GM19240 (cell line): ENCODE data around the gene DPYSL4.

Experiments used
- DNase-seq: peaks from one replicate; pipeline ENCODE4 v3.0.0; 2011; ENCODE audit warnings: low spot score; ENCODE audit not compliant: insufficient read length

Gene DPYSL4

GRCh38 chr10:132195366-132196075 lies 8.8 kb downstream of the DPYSL4 start:
- no peak for DNase-seq

- DNase-seq: no peak
Measured at GRCh38 chr10:132196178-132197113, 9.7 kb downstream of the DPYSL4 start.

- DNase-seq: no peak
Measured at GRCh38 chr10:132197271-132198067, 10.7 kb downstream of the DPYSL4 start.

GRCh38 chr10:132198068-132198370 lies 11.3 kb downstream of the DPYSL4 start:
- DNase-seq: no peak

GRCh38 chr10:132198381-132199181 lies 11.8 kb downstream of the DPYSL4 start:
- DNase-seq: no peak

GRCh38 chr10:132199268-132199853 lies 12.6 kb downstream of the DPYSL4 start:
- no peak for DNase-seq

- no peak for DNase-seq
Measured at GRCh38 chr10:132199854-132200311, 13.1 kb downstream of the DPYSL4 start.

- no peak for DNase-seq
Measured at GRCh38 chr10:132200344-132201110, 13.8 kb downstream of the DPYSL4 start.

GRCh38 chr10:132201111-132201969 lies 14.6 kb downstream of the DPYSL4 start:
- DNase-seq: no peak

- DNase-seq: no peak
Measured at GRCh38 chr10:132202070-132202970, 15.6 kb downstream of the DPYSL4 start.

GRCh38 chr10:132203256-132204077 lies 16.7 kb downstream of the DPYSL4 start:
- DNase-seq: no peak

GRCh38 chr10:132204078-132204780 lies 17.5 kb downstream of the DPYSL4 start:
- no peak for DNase-seq

GRCh38 chr10:132204781-132205473 lies 18.2 kb downstream of the DPYSL4 start:
- no peak for DNase-seq

- DNase-seq: no peak
Measured at GRCh38 chr10:132205650-132206376, 19.1 kb downstream of the DPYSL4 start.

GRCh38 chr10:132206377-132206745 lies 19.6 kb downstream of the DPYSL4 start:
- no peak for DNase-seq
